ENCODE data around the gene MDH2. TPM values are rescaled to one million over a fixed set of nuclear protein-coding genes. Genes with fewer than 3 reads are reported as not detected.

Gene MDH2
- total RNA-seq, 2 experiments from 2014 or later, result 66.4 to 68.3 TPM

- Mint-ChIP-seq H3K4me3 (no peak overlapping the region), H3K27me3 (no peaks in the 10 kb centered on the region), H3K9me3 (no peaks in the 10 kb centered on the region), H3K36me3 (ENCODE audit: low read depth) (peaks cover 28% of the 10 kb centered on the region), H3K4me1 (ENCODE audit: low read depth) (no peaks in the 10 kb centered on the region), H3K27ac (no peak overlapping the region)
- no peak for TF ChIP-seq CTCF (IDR thresholded peaks at IDR 0.05)
- intact Hi-C loops (cut with DNase I, micrococcal nuclease), result no loop called here
- no peaks in the 10 kb centered on the region for H3K27me3 ChIP-seq (ENCODE audit: control insufficient read depth in 1 of 2, insufficient read depth in 2 of 2, low read length in 2 of 2)
- DNase-seq (peak in 1 of 14 experiments; percentile 19), ATAC-seq (ENCODE audit: poor library complexity) (no peak)
- H3K9me3 ChIP-seq (ENCODE audit: control insufficient read depth in 1 of 2, insufficient read depth in 1 of 2, low read length in 2 of 2), result peaks cover 0 to 20% of the 10 kb centered on the region in 2 experiments
- ChIA-PET CTCF (no interaction called here), POLR2A (no interaction called here)
- no peak overlapping the region for H3K4me3 ChIP-seq (ENCODE audit: low read length)
- H3K4me1 ChIP-seq (ENCODE audit: insufficient read depth, low read length), result no peaks in the 10 kb centered on the region
- H3K27ac ChIP-seq (ENCODE audit: low read depth in 1 of 2, low read length in 2 of 2), result no peak overlapping the region
- peaks cover 26% of the 10 kb centered on the region for H3K36me3 ChIP-seq (ENCODE audit: insufficient read depth, low read length)
Observed at GRCh38 chr7:76069238-76069638, 21.3 kb downstream of the MDH2 start.

- no peak for TF ChIP-seq CTCF (IDR thresholded peaks at IDR 0.05)
- ATAC-seq (ENCODE audit: poor library complexity), result no peak
- Histone ChIP-seq H3K27me3 (ENCODE audit: control insufficient read depth in 1 of 2, insufficient read depth in 2 of 2, low read length in 2 of 2) (no peaks in the 10 kb centered on the region), H3K27ac (ENCODE audit: low read depth in 1 of 2, low read length in 2 of 2) (no peak overlapping the region), H3K36me3 (ENCODE audit: insufficient read depth, low read length) (peaks cover 3% of the 10 kb centered on the region), H3K4me3 (ENCODE audit: low read length) (no peak overlapping the region), H3K4me1 (ENCODE audit: insufficient read depth, low read length) (no peaks in the 10 kb centered on the region), H3K9me3 (ENCODE audit: control insufficient read depth in 1 of 2, insufficient read depth in 1 of 2, low read length in 2 of 2) (peaks cover 0 to 28% of the 10 kb centered on the region in 2 experiments)
- DNase-seq, result no peak
- Mint-ChIP-seq H3K36me3 (ENCODE audit: low read depth) (peaks cover 5% of the 10 kb centered on the region), H3K9me3 (no peaks in the 10 kb centered on the region), H3K4me3 (no peak overlapping the region), H3K27ac (no peak overlapping the region), H3K27me3 (no peaks in the 10 kb centered on the region), H3K4me1 (ENCODE audit: low read depth) (no peaks in the 10 kb centered on the region)
- CTCF ChIA-PET, result no interaction called here
- POLR2A ChIA-PET, result interaction anchor here (1.1 kb wide), 1 partner anchor 24 kb away, joined by 3 read pairs; the partner anchor contains the start of genes MDH2 and STYXL1
- intact Hi-C loops (cut with DNase I, micrococcal nuclease), result no loop called here
Observed at GRCh38 chr7:76071316-76072242, 23.7 kb downstream of the MDH2 start.

DNA sequence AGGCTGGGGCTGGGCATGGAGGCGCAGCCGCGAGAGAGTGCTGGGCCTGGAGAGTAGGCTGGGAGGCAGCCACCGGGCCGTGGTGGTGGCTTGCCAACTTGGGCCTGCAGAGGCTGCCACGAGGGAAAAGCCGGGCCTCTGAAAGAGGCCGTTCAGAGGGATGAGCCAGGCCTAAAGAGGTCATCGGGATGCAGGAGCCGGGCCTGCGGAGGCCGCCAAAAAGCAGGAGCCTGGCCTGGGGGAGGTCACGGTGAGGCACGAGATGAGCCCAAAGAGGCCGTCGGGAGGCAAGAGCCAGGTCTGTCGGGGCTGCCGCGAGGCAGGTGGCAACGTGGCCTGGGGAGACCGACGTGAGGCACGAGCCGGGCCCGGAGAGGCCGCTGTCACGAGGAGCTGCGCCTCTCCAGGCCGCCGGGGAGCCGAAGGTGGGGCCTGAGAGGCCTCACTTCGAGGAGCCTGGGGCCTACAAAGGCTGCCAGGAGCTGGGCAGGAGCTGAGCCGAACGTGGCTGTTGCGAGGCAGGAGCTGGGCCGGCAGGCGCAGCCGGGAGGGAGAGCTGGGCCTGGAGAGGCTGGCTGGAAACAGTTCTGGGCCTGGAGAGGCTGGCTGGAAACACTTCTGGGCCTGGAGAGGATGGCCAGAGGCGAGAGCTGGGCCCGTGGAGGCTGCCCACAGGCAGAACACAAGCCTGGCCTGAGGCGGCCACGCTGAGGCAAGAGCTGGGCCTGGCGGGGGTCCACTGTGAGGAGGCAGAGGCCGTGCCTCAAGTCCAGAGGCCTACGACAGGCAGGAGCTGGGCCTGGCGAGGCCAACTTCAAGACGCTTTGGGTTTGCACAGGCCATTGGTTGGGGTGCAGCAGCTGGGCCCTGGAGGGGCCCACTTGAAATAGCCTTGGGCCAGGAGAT, 24.6 kb downstream of the MDH2 start:
- CTCF ChIA-PET, result no interaction called here
- no peaks in the 10 kb centered on the region for H3K9me3 Mint-ChIP-seq
- no peak overlapping the region for H3K4me3 Mint-ChIP-seq

More for the DNA sequence above, 24.6 kb downstream of the MDH2 start:
- DNase-seq (no peak), ATAC-seq (ENCODE audit: poor library complexity) (no peak)
- no peak overlapping the region for H3K4me3 ChIP-seq (ENCODE audit: low read length)
- Mint-ChIP-seq H3K27ac (no peak overlapping the region), H3K27me3 (no peaks in the 10 kb centered on the region), H3K36me3 (ENCODE audit: low read depth) (no peaks in the 10 kb centered on the region), H3K4me1 (ENCODE audit: low read depth) (peaks cover 5% of the 10 kb centered on the region)
- H3K27ac ChIP-seq (ENCODE audit: low read depth in 1 of 2, low read length in 2 of 2), result no peak overlapping the region
- no peaks in the 10 kb centered on the region for H3K27me3 ChIP-seq (ENCODE audit: control insufficient read depth in 1 of 2, insufficient read depth in 2 of 2, low read length in 2 of 2)
- intact Hi-C loops (cut with DNase I, micrococcal nuclease), result no loop called here
- H3K9me3 ChIP-seq (ENCODE audit: control insufficient read depth in 1 of 2, insufficient read depth in 1 of 2, low read length in 2 of 2), result peaks cover 0 to 28% of the 10 kb centered on the region in 2 experiments
- no peak for TF ChIP-seq CTCF (IDR thresholded peaks at IDR 0.05)
- no peaks in the 10 kb centered on the region for H3K36me3 ChIP-seq (ENCODE audit: insufficient read depth, low read length)
- H3K4me1 ChIP-seq (ENCODE audit: insufficient read depth, low read length), result no peaks in the 10 kb centered on the region
- POLR2A ChIA-PET, result interaction anchor here (1.1 kb wide), 1 partner anchor 25 kb away, joined by 3 read pairs; the partner anchor contains the start of genes MDH2 and STYXL1
